Duodenal mucosa (tissue), 2 donors: ENCODE results near the gene HAS3.

Source experiments
- H3K27ac ChIP-seq: one replicate; pipeline ENCODE4 v1.7.0; 2013; ENCODE audit warnings: low read depth, low read length
- H3K27me3 ChIP-seq, 2 donors: one replicate each; pipeline ENCODE4 v1.7.0; 2013; ENCODE audit warnings: low read length in 2 of 2, control low read depth in 1 of 2; ENCODE audit not compliant: insufficient read depth in 2 of 2, control insufficient read depth in 1 of 2
- H3K36me3 ChIP-seq, 2 donors: one replicate each; pipeline ENCODE4 v1.7.0; 2013; ENCODE audit warnings: low read length in 2 of 2, control low read depth in 1 of 2; ENCODE audit not compliant: insufficient read depth in 2 of 2, control insufficient read depth in 1 of 2
- H3K4me1 ChIP-seq, 2 donors: one replicate each; pipeline ENCODE4 v1.7.0; 2013; ENCODE audit warnings: low read length in 2 of 2, control low read depth in 1 of 2; ENCODE audit not compliant: insufficient read depth in 2 of 2, control insufficient read depth in 1 of 2
- H3K4me3 ChIP-seq, 2 donors: one replicate each; pipeline ENCODE4 v1.7.0; 2013; ENCODE audit warnings: low read length in 2 of 2, low read depth in 1 of 2
- H3K9ac ChIP-seq, 2 donors: one replicate each; pipeline ENCODE4 v1.7.0; 2013; ENCODE audit warnings: low read length in 2 of 2, low read depth in 1 of 2
- H3K9me3 ChIP-seq, 2 donors: one replicate each; pipeline ENCODE4 v1.7.0; 2013; ENCODE audit warnings: low read length in 2 of 2, control low read depth in 1 of 2; ENCODE audit not compliant: control insufficient read depth in 1 of 2

The HAS3 gene

GRCh38 chr16:69166221-69166833 lies 60.9 kb downstream of the HAS3 start:
- H3K4me1 ChIP-seq = no peaks in the 10 kb centered on the region
- no peaks in the 10 kb centered on the region for H3K9me3 ChIP-seq
- H3K4me3 ChIP-seq = no peak overlapping the region
- no peaks in the 10 kb centered on the region for H3K27me3 ChIP-seq
- H3K27ac ChIP-seq = no peak overlapping the region
- H3K36me3 ChIP-seq = peaks cover 24 to 56% of the 10 kb centered on the region in 2 donors
- no peak overlapping the region for H3K9ac ChIP-seq

DNA sequence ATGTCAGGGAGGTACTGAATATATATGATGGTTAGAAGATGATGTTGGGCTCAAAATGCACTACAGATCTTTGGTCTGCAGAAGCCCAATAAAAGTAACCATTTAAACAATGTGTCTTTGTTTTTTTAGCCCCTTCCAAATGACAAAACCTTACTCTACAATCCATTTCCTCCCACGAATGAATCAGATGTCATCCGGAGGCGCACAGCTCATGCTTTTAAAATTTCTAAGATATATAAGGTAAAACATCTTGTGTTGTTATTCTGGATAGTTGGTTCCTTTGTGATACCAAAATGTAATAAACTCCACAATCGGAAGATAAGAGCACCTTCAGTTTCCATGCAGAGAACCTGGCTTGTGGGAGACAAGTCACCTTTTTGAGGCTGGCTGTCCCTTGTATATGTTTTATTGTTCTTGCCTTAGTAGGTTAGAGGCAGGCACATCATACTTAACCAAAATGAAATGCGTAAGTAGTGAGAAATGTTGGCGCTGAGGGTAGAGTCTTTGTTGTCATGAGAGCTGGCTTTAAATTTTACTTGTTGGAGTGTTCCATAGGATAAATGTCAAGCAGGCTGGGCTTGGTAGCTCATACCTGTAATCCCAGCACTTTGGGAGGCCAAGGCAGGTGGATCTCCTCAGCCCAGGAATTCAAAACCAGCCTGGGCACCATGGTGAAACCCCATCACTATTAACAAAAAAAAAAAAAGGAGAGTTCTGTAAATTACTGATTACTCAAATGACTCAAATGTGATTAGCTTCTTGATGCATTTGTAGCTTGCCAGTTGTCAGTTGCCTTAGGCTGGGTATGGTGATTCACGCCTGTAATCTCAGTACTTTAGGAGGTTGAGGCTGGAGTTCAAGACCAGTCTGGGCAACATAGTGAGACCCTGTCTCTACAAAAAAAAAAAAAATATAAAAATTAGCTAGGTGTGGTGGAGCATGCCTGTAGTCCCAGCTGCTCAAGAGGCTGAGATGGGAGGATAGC lies 61.8 kb downstream of the HAS3 start:
- H3K27ac ChIP-seq = no peak overlapping the region
- no peaks in the 10 kb centered on the region for H3K4me1 ChIP-seq
- H3K9me3 ChIP-seq = no peaks in the 10 kb centered on the region
- H3K27me3 ChIP-seq = no peaks in the 10 kb centered on the region
- no peak overlapping the region for H3K9ac ChIP-seq
- H3K4me3 ChIP-seq = no peak overlapping the region
- peaks cover 21 to 52% of the 10 kb centered on the region in 2 donors for H3K36me3 ChIP-seq
